ENCODE measurements around the gene ETS2. TPM values are rescaled to one million over a fixed set of nuclear protein-coding genes. Genes with fewer than 3 reads are reported as not detected.

Gene ETS2
- total RNA-seq, 1 donor from 2014 or later: 22.4 TPM

GRCh38 chr21:38830671-38831525 is 25.2 kb downstream of the ETS2 start:
- Mint-ChIP-seq H3K9me3 (peaks cover 27% of the 10 kb centered on the region), H3K27me3 (ENCODE audit: insufficient read depth, low read depth) (peaks cover 7% of the 10 kb centered on the region), H3K27ac (no peak overlapping the region), H3K4me3 (no peak overlapping the region), H3K36me3 (no peaks in the 10 kb centered on the region), H3K4me1 (peaks cover 3% of the 10 kb centered on the region)
- Histone ChIP-seq H3K9ac (no peak overlapping the region), H2AFZ (replicated peaks) (no peak overlapping the region), H3K36me3 (no peaks in the 10 kb centered on the region), H3K4me2 (no peak overlapping the region), H3K9me3 (ENCODE audit: low read depth) (no peaks in the 10 kb centered on the region), H3K27ac (no peak overlapping the region), H3K27me3 (no peaks in the 10 kb centered on the region), H3F3A (ENCODE audit: low read depth) (no peaks in the 10 kb centered on the region), H3K4me3 (no peak overlapping the region), H3K4me1 (no peaks in the 10 kb centered on the region), H3K79me2 (ENCODE audit: low read depth) (no peaks in the 10 kb centered on the region), H4K20me1 (ENCODE audit: low read depth) (no peaks in the 10 kb centered on the region)
- no peak for DNase-seq (ENCODE audit: low spot score)
- TF ChIP-seq EZH2 (IDR thresholded peaks at IDR 0.05): no peak
- TF ChIP-seq EZH2phosphoT487 (IDR thresholded peaks at IDR 0.05): no peak
- no peak for TF ChIP-seq CTCF (IDR thresholded peaks at IDR 0.05)

- H3F3A ChIP-seq (ENCODE audit: low read depth): no peaks in the 10 kb centered on the region
- Mint-ChIP-seq H3K36me3 (no peaks in the 10 kb centered on the region), H3K4me1 (peaks cover 3% of the 10 kb centered on the region), H3K27ac (no peak overlapping the region), H3K4me3 (no peak overlapping the region), H3K27me3 (ENCODE audit: insufficient read depth, low read depth) (peaks cover 10% of the 10 kb centered on the region), H3K9me3 (peaks cover 19% of the 10 kb centered on the region)
- TF ChIP-seq CTCF (IDR thresholded peaks at IDR 0.05) (no peak), EZH2phosphoT487 (IDR thresholded peaks at IDR 0.05) (no peak), EZH2 (IDR thresholded peaks at IDR 0.05) (no peak)
- H3K79me2 ChIP-seq (ENCODE audit: low read depth): no peaks in the 10 kb centered on the region
- H4K20me1 ChIP-seq (ENCODE audit: low read depth): no peaks in the 10 kb centered on the region
- H3K9ac ChIP-seq: no peak overlapping the region
- H3K36me3 ChIP-seq: no peaks in the 10 kb centered on the region
- no peak overlapping the region for H3K4me2 ChIP-seq
- H3K9me3 ChIP-seq (ENCODE audit: low read depth): no peaks in the 10 kb centered on the region
- H2AFZ ChIP-seq (replicated peaks): no peak overlapping the region
- no peak overlapping the region for H3K27ac ChIP-seq
- DNase-seq (ENCODE audit: low spot score): no peak
- no peaks in the 10 kb centered on the region for H3K4me1 ChIP-seq
- H3K27me3 ChIP-seq: no peaks in the 10 kb centered on the region
- H3K4me3 ChIP-seq: no peak overlapping the region
Observed at GRCh38 chr21:38831526-38832467, 26.1 kb downstream of the ETS2 start.

- H3K36me3 ChIP-seq: no peaks in the 10 kb centered on the region
- H3K27me3 Mint-ChIP-seq (ENCODE audit: insufficient read depth, low read depth): peaks cover 10% of the 10 kb centered on the region
- H3K9me3 ChIP-seq (ENCODE audit: low read depth): no peaks in the 10 kb centered on the region
- no peak overlapping the region for H2AFZ ChIP-seq (replicated peaks)
- peaks cover 12% of the 10 kb centered on the region for H3K9me3 Mint-ChIP-seq
- no peaks in the 10 kb centered on the region for H3K4me1 ChIP-seq
- no peak overlapping the region for H3K4me3 ChIP-seq
- no peak overlapping the region for H3K4me3 Mint-ChIP-seq
- H3K4me1 Mint-ChIP-seq: peaks cover 3% of the 10 kb centered on the region
- no peak overlapping the region for H3K4me2 ChIP-seq
- no peak overlapping the region for H3K27ac ChIP-seq
- no peaks in the 10 kb centered on the region for H3K36me3 Mint-ChIP-seq
- H4K20me1 ChIP-seq (ENCODE audit: low read depth): no peaks in the 10 kb centered on the region
- H3K27ac Mint-ChIP-seq: no peak overlapping the region
- H3F3A ChIP-seq (ENCODE audit: low read depth): no peaks in the 10 kb centered on the region
- no peak for DNase-seq (ENCODE audit: low spot score)
- TF ChIP-seq EZH2 (IDR thresholded peaks at IDR 0.05) (no peak), CTCF (IDR thresholded peaks at IDR 0.05) (no peak), EZH2phosphoT487 (IDR thresholded peaks at IDR 0.05) (no peak)
- no peak overlapping the region for H3K9ac ChIP-seq
- no peaks in the 10 kb centered on the region for H3K27me3 ChIP-seq
- H3K79me2 ChIP-seq (ENCODE audit: low read depth): no peaks in the 10 kb centered on the region
Observed at GRCh38 chr21:38832664-38833063, 26.9 kb downstream of the ETS2 start.
